K562 (cell line): ENCODE data around the gene TMC1. TPM values are rescaled to one million over a fixed set of nuclear protein-coding genes. Genes with fewer than 3 reads are reported as not detected.

ENCODE experiments used
- ATAC-seq: fragments of 200-7000 bp; cut with Tn5 transposase; 3 replicates; pipeline ENCODE4 v1.9.1; 2020; ENCODE audit warnings: moderate library complexity
- BruUV-seq: library from RNA; stranded (reverse); fragments of 400-500 nt; replicated peaks from 2 replicates; lab custom pipeline; 2021; lab: Mats Ljungman, UMichigan
- CTCF ChIA-PET: fragments of 300-600 bp; formaldehyde crosslinking; extraction: SDS; loops from one replicate; lab custom pipeline; 2021; ENCODE audit warnings: low intra/inter-chr PET ratio; lab: Yijun Ruan, JAX
- POLR2A ChIA-PET: fragments of 300-600, 350-650 bp; sonication (Branson Sonifier 250); formaldehyde crosslinking; extraction: SDS; loops from one replicate; lab custom pipeline; 2021; ENCODE audit warnings: antibody characterized with exemption, inconsistent platforms; lab: Yijun Ruan, JAX
- DNase-seq, 4 experiments: peaks; one replicate each; pipeline versions ENCODE4 v3.0.0 to v3.0.0-alpha.2; 2011 to 2018; ENCODE audit warnings: low spot score in 3 of 4, mixed read lengths in 3 of 4; ENCODE audit errors: extremely low read depth in 1 of 4
- FAIRE-seq: peaks from 2 replicates; lab custom pipeline; 2011; peaks lifted over from hg19 to GRCh38; lab: Jason Lieb, UNC
- H2AFZ ChIP-seq: 2 replicates; pipeline ENCODE4 v1.6.0; 2011; ENCODE audit warnings: low read depth, low read length, control low read depth, inconsistent platforms
- H3K27ac ChIP-seq: fragments of 200-600 bp; 3 replicates; pipeline ENCODE4 v1.8.0; 2011; ENCODE audit warnings: low read depth, mild to moderate bottlenecking, control low read depth, inconsistent platforms, low read length, moderate library complexity, mixed read lengths; ENCODE audit errors: extremely low read depth
- H3K27me3 ChIP-seq, 2 experiments: fragments of 300-600 bp in 1 of 2; 2 replicates in 1 of 2; 3 replicates in 1 of 2; pipeline versions ENCODE4 v1.6.0 to v1.8.0; 2011; ENCODE audit warnings: inconsistent platforms in 2 of 2, low read length in 2 of 2, mild to moderate bottlenecking in 1 of 2, mixed read lengths in 1 of 2, moderate library complexity in 1 of 2; ENCODE audit not compliant: control insufficient read depth in 2 of 2, insufficient read depth in 2 of 2
- H3K36me3 ChIP-seq: fragments of 300-600 bp; 3 replicates; pipeline ENCODE4 v1.8.0; 2011; ENCODE audit warnings: mild to moderate bottlenecking, low read length, inconsistent platforms; ENCODE audit not compliant: control insufficient read depth, insufficient read depth
- H3K4me1 ChIP-seq, 2 experiments: fragments of 200-600 bp in 1 of 2; replicated peaks in 1 of 2; 2 replicates in 1 of 2; 3 replicates in 1 of 2; pipeline versions ENCODE4 v1.5.1 to v1.8.0; 2011; ENCODE audit warnings: inconsistent platforms in 2 of 2, low read length in 2 of 2, mild to moderate bottlenecking in 1 of 2, mixed read lengths in 1 of 2, moderate library complexity in 1 of 2; ENCODE audit not compliant: control insufficient read depth in 2 of 2, insufficient read depth in 2 of 2
- H3K4me2 ChIP-seq: 2 replicates; pipeline ENCODE4 v1.6.1; 2011; ENCODE audit warnings: low read length, control low read depth, inconsistent platforms, mixed read lengths; ENCODE audit not compliant: insufficient read depth
- H3K4me3 ChIP-seq: fragments of 200-600 bp; sonication (generic), shearing (Covaris generic); 2 replicates; pipeline ENCODE4 v1.5.1; 2016; ENCODE audit warnings: control low read depth, inconsistent platforms
- H3K79me2 ChIP-seq: fragments of 200-600 bp; 3 replicates; pipeline ENCODE4 v1.8.0; 2011; ENCODE audit warnings: low read length, inconsistent platforms; ENCODE audit not compliant: control insufficient read depth, insufficient read depth
- H3K9ac ChIP-seq, 2 experiments: 2 replicates each; pipeline versions ENCODE4 v1.6.0 to v1.6.1; 2011; ENCODE audit warnings: low read depth in 2 of 2, low read length in 2 of 2, control low read depth in 1 of 2, inconsistent platforms in 1 of 2, mild to moderate bottlenecking in 1 of 2, mixed read lengths in 1 of 2; ENCODE audit not compliant: insufficient read depth in 1 of 2
- H3K9me1 ChIP-seq: one replicate; pipeline ENCODE4 v1.6.0; 2011; ENCODE audit warnings: inconsistent platforms, mild to moderate bottlenecking, low read length, moderate library complexity; ENCODE audit not compliant: control insufficient read depth, insufficient read depth
- H3K9me3 ChIP-seq: replicated peaks from 2 replicates; pipeline ENCODE4 v1.5.1; 2011; ENCODE audit warnings: low read depth, low read length, inconsistent platforms; ENCODE audit not compliant: control insufficient read depth, insufficient read depth
- H4K20me1 ChIP-seq: replicated peaks from 2 replicates; pipeline ENCODE4 v1.6.1; 2011; ENCODE audit warnings: low read length, inconsistent platforms, mixed read lengths; ENCODE audit not compliant: control insufficient read depth, insufficient read depth
- BDP1 ChIP-seq: IDR thresholded peaks from 3 replicates; pipeline ENCODE4 v1.6.1; 2011; ENCODE audit not compliant: insufficient read length, insufficient read depth
- CHCHD3 ChIP-seq: fragments of 250-450 bp; sonication (Bioruptor Pico); IDR thresholded peaks from 2 replicates; pipeline ENCODE4 v2.1.2; 2022; ENCODE audit warnings: mild to moderate bottlenecking
- FOXJ2 ChIP-seq: fragments of 200-800 bp; sonication (Bioruptor generic); IDR thresholded peaks from 2 replicates; pipeline ENCODE4 v1.6.1; 2016; ENCODE audit warnings: missing genetic modification characterization, missing compliant biosample characterization
- GATAD2A ChIP-seq: fragments of 450-650 bp; IDR thresholded peaks from 2 replicates; pipeline ENCODE4 v1.6.1; 2017
- IFI16 ChIP-seq: fragments of 250-450 bp; sonication (Bioruptor Pico); IDR thresholded peaks from 2 replicates; pipeline ENCODE4 v2.1.2; 2022; ENCODE audit warnings: mild to moderate bottlenecking, inconsistent platforms
- NFIX ChIP-seq: fragments of 250-450 bp; sonication (Bioruptor Pico); IDR thresholded peaks from 2 replicates; pipeline ENCODE4 v1.4.0; 2020; ENCODE audit warnings: low read depth, mild to moderate bottlenecking, moderate library complexity
- NFYB ChIP-seq: IDR thresholded peaks from 2 replicates; pipeline ENCODE4 v1.6.1; 2011; ENCODE audit warnings: mild to moderate bottlenecking, moderate library complexity; ENCODE audit not compliant: insufficient read length; ENCODE audit errors: extremely low read depth
- NUFIP1 ChIP-seq: fragments of 450-650 bp; IDR thresholded peaks from 2 replicates; pipeline ENCODE4 v1.6.1; 2018; ENCODE audit not compliant: partially characterized antibody
- RAD51 ChIP-seq: fragments of 450-650 bp; IDR thresholded peaks from 2 replicates; pipeline ENCODE4 v1.7.1; 2016; ENCODE audit warnings: low read depth, mild to moderate bottlenecking, borderline replicate concordance
- RBM25 ChIP-seq: fragments of 200-400 bp; formaldehyde crosslinking; IDR thresholded peaks from 2 replicates; pipeline ENCODE4 v1.6.1; 2018; ENCODE audit warnings: low read length, low read depth, moderate library complexity; ENCODE audit not compliant: severe bottlenecking
- ZNF253 ChIP-seq: fragments of 250-450 bp; sonication (Bioruptor Pico); conservative IDR thresholded peaks from 2 replicates; pipeline ENCODE4 v1.6.1; 2021; ENCODE audit warnings: mild to moderate bottlenecking
- WGBS: fragments of 100-300 bp; shearing (Covaris generic); methylation state at CpG from one replicate; pipeline ENCODE4 v1.1.6; 2016; ENCODE audit warnings: low coverage, mixed read lengths; ENCODE audit not compliant: insufficient coverage; ENCODE audit errors: missing lambda C conversion rate; 5-methylcytosine and 5-hydroxymethylcytosine counted together
- in situ Hi-C: fragments of 300-500 bp; cut with MboI; formaldehyde crosslinking; loops from 4 replicates; pipeline ENCODE4 v1.15.0; 2018; ENCODE audit warnings: inconsistent platforms, mixed read lengths
- intact Hi-C: fragments of 100-400 bp; cut with micrococcal nuclease; formaldehyde crosslinking; loops from 2 replicates; pipeline ENCODE4 v1.14.2; 2022
- polyA plus RNA-seq, 8 experiments: library from polyadenylated mRNA; depleted of rRNA in 4 of 8; stranded (reverse) in 5 of 8; unstranded in 3 of 8; fragments of >200 nt; fragmentation: Nextera tagmentation in 2 of 8; fragmentation: Illumina TruSeq in 1 of 8; extraction: Ambion mirVana in 2 of 8; extraction: Trizol in 1 of 8; gene quantifications; 2 replicates each; pipeline versions ENCODE4 v1.2.1 to v1.2.3, GENCODE V29; 2011 to 2014; ENCODE audit warnings: inconsistent platforms in 1 of 8, missing spikeins in 1 of 8
- total RNA-seq, 7 experiments: library from RNA; depleted of rRNA in 6 of 7; stranded (reverse); fragments of >200 nt in 6 of 7; fragmentation: Illumina TruSeq in 2 of 7; extraction: Trizol in 2 of 7; gene quantifications; 2 replicates each; pipeline versions ENCODE4 v1.2.1 to v1.2.3, GENCODE V29; 2011 to 2021; ENCODE audit warnings: low replicate concordance in 1 of 7
- TF ChIP-seq, protein P1 (sequence below): sonication (generic); formaldehyde crosslinking; IDR thresholded peaks from 2 replicates; pipeline ENCODE4 v1.9.0; 2022; ENCODE audit warnings: mild to moderate bottlenecking, missing genetic modification reagents
- TF ChIP-seq, protein P2 (sequence below): sonication (generic); formaldehyde crosslinking; IDR thresholded peaks from 2 replicates; pipeline ENCODE4 v1.4.0; 2020; ENCODE audit warnings: mild to moderate bottlenecking, missing genetic modification reagents
- TF ChIP-seq, protein P3 (sequence below), 2 experiments: fragments of 250-450 bp in 1 of 2; fragments of 450-650 bp in 1 of 2; sonication (Bioruptor Pico) in 1 of 2; IDR thresholded peaks; 2 replicates each; pipeline versions ENCODE4 v1.6.1 to v1.8.0; 2016 to 2021; ENCODE audit warnings: mild to moderate bottlenecking in 2 of 2, moderate library complexity in 2 of 2, missing compliant biosample characterization in 1 of 2, missing genetic modification characterization in 1 of 2

TMC1 gene
- total and polyA plus RNA-seq, 9 of the 15 experiments (the other 6 are each of a cell fraction or from before 2014, with no cell fraction given): 0.10 to 0.15 TPM; not detected in 7

DNA sequence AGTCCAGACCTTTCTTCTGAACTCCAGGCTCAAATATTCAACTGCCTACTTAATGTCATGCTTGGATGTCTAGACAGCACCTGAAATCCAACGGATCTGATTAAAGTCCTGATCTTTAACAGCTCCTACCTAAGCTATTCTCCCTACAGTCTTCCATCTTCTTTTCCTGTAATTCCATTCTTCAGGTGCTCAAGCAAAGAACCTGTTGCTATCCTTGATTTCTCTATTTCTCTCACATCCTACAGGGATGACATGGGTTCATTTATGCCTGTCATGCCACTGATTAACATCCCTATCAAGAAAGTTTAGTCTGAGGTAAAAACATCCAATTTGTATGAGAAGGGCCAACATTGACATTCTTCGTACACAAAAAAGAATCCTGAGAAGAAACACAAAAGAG is 163.2 kb downstream of the TMC1 start:
- CTCF ChIA-PET: no interaction called here
- intact Hi-C loops: no loop called here
- no TSS peak for BruUV-seq
- H4K20me1 ChIP-seq: no peaks in the 10 kb centered on the region
- FAIRE-seq (no peak), ATAC-seq (no peak), DNase-seq (no peak)
- H3K27me3 ChIP-seq: no peaks in the 10 kb centered on the region
- no peaks in the 10 kb centered on the region for H3K9me3 ChIP-seq
- TF ChIP-seq BDP1: no peak
- no peak for TF ChIP-seq IFI16 (CRISPR knock-in tag)
- no peak for TF ChIP-seq NFIX (CRISPR knock-in tag)
- no peak for TF ChIP-seq RAD51
- TF ChIP-seq NUFIP1: no peak
- TF ChIP-seq NFYB: no peak
- TF ChIP-seq ZNF253: no peak
- no peak for TF ChIP-seq GATAD2A
- WGBS: 0% methylated on average over 2 of the region's 2 CpGs
- no peak overlapping the region for H2AFZ ChIP-seq
- in situ Hi-C loops: no loop called here
- no peak overlapping the region for H3K4me2 ChIP-seq
- H3K4me3 ChIP-seq: no peak overlapping the region
- no peak overlapping the region for H3K27ac ChIP-seq
- H3K36me3 ChIP-seq: no peaks in the 10 kb centered on the region
- POLR2A ChIA-PET: interaction anchor here (0.6 kb wide), 1 partner anchor 571 kb away, joined by 3 read pairs; no protein-coding TSS in a partner anchor
- H3K9me1 ChIP-seq: no peaks in the 10 kb centered on the region
- no peaks in the 10 kb centered on the region for H3K79me2 ChIP-seq
- no peaks in the 10 kb centered on the region for H3K4me1 ChIP-seq
- H3K9ac ChIP-seq: no peak overlapping the region

DNA sequence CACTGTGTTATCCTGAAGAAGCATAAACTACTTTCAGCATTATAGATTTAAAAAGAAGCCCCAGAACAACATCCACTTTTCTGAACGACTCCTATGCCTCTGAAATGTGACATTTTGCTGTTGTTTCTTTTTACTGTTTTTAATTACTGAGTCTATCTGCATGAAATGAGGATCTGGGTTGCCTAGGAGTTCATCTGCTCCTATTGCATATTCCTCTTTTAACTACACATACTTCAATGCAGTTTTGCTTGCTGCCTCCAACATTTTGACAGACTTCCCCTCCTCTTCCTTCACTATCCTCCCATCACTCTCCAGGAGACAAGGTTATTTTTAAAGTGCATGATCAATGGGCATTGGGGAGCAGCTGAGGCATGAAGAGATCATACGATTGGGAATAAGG is 164.5 kb downstream of the TMC1 start:
- ChIA-PET CTCF (no interaction called here), POLR2A (no interaction called here)
- DNase-seq (no peak), FAIRE-seq (no peak), ATAC-seq (no peak)
- Histone ChIP-seq H3K27ac (no peak overlapping the region), H4K20me1 (no peaks in the 10 kb centered on the region), H3K9me3 (no peaks in the 10 kb centered on the region), H3K36me3 (no peaks in the 10 kb centered on the region), H3K79me2 (no peaks in the 10 kb centered on the region), H2AFZ (no peak overlapping the region), H3K9me1 (no peaks in the 10 kb centered on the region), H3K9ac (no peak overlapping the region), H3K27me3 (no peaks in the 10 kb centered on the region), H3K4me3 (no peak overlapping the region), H3K4me1 (no peaks in the 10 kb centered on the region), H3K4me2 (no peak overlapping the region)
- in situ Hi-C loops: no loop called here
- BruUV-seq: no TSS peak
- intact Hi-C loops: no loop called here
- 0% methylated on average over 2 of the region's 2 CpGs for WGBS
- no peak for TF ChIP-seq FOXJ2 (tag)
- TF ChIP-seq RBM25: no peak
- TF ChIP-seq CHCHD3 (CRISPR knock-in tag): no peak
- TF ChIP-seq, protein P1, sequence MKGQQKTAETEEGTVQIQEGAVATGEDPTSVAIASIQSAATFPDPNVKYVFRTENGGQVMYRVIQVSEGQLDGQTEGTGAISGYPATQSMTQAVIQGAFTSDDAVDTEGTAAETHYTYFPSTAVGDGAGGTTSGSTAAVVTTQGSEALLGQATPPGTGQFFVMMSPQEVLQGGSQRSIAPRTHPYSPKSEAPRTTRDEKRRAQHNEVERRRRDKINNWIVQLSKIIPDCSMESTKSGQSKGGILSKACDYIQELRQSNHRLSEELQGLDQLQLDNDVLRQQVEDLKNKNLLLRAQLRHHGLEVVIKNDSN (CRISPR knock-in tag): no peak
- TF ChIP-seq, protein P2, sequence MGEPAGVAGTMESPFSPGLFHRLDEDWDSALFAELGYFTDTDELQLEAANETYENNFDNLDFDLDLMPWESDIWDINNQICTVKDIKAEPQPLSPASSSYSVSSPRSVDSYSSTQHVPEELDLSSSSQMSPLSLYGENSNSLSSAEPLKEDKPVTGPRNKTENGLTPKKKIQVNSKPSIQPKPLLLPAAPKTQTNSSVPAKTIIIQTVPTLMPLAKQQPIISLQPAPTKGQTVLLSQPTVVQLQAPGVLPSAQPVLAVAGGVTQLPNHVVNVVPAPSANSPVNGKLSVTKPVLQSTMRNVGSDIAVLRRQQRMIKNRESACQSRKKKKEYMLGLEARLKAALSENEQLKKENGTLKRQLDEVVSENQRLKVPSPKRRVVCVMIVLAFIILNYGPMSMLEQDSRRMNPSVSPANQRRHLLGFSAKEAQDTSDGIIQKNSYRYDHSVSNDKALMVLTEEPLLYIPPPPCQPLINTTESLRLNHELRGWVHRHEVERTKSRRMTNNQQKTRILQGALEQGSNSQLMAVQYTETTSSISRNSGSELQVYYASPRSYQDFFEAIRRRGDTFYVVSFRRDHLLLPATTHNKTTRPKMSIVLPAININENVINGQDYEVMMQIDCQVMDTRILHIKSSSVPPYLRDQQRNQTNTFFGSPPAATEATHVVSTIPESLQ: no peak
- TF ChIP-seq, protein P3, sequence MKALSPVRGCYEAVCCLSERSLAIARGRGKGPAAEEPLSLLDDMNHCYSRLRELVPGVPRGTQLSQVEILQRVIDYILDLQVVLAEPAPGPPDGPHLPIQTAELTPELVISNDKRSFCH (CRISPR knock-in tag; IDR thresholded peaks at IDR 0.05): no peak
- TF ChIP-seq, protein P3 (tag; IDR thresholded peaks at IDR 0.05): no peak
